Mesenchymal stem cell (in vitro differentiated cells and primary cell): Measurements from ENCODE around the gene APC.

Source experiments
- DNase-seq: peaks from one replicate; pipeline ENCODE4 v3.0.0-alpha.2; 2013
- H2AFZ ChIP-seq: one replicate; pipeline ENCODE4 v1.6.1; 2013; ENCODE audit warnings: low read depth, mild to moderate bottlenecking, control low read depth, inconsistent platforms, low read length, moderate library complexity
- H2AK5ac ChIP-seq: 2 replicates; pipeline ENCODE4 v1.6.1; 2013; ENCODE audit warnings: low read length, moderate library complexity, mild to moderate bottlenecking, inconsistent platforms; ENCODE audit not compliant: severe bottlenecking
- H2BK120ac ChIP-seq: one replicate; pipeline ENCODE4 v1.6.1; 2013; ENCODE audit warnings: low read depth, mild to moderate bottlenecking, inconsistent platforms, low read length, moderate library complexity
- H2BK12ac ChIP-seq, 2 experiments: one replicate each; pipeline ENCODE4 v1.6.1; 2013; ENCODE audit warnings: inconsistent platforms in 2 of 2, low read length in 2 of 2, mild to moderate bottlenecking in 2 of 2, moderate library complexity in 2 of 2, control low read depth in 1 of 2
- H2BK15ac ChIP-seq: one replicate; pipeline ENCODE4 v1.6.1; 2013; ENCODE audit warnings: mild to moderate bottlenecking, low read depth, inconsistent platforms; ENCODE audit not compliant: poor library complexity, severe bottlenecking
- H2BK5ac ChIP-seq: 2 replicates; pipeline ENCODE4 v1.6.1; 2013; ENCODE audit warnings: low read depth, mild to moderate bottlenecking, low read length, control low read depth, inconsistent platforms; ENCODE audit not compliant: poor library complexity, severe bottlenecking
- H3K14ac ChIP-seq, 2 experiments: one replicate each; pipeline ENCODE4 v1.6.1; 2013; ENCODE audit warnings: inconsistent platforms in 2 of 2, low read length in 2 of 2, control low read depth in 1 of 2, mild to moderate bottlenecking in 1 of 2, moderate library complexity in 1 of 2
- H3K18ac ChIP-seq, 2 experiments: one replicate each; pipeline ENCODE4 v1.6.1; 2013; ENCODE audit warnings: inconsistent platforms in 2 of 2, low read length in 2 of 2, control low read depth in 1 of 2, low read depth in 1 of 2, mild to moderate bottlenecking in 1 of 2
- H3K23ac ChIP-seq, 2 experiments: one replicate each; pipeline ENCODE4 v1.6.1; 2013; ENCODE audit warnings: inconsistent platforms in 2 of 2, low read length in 2 of 2, mild to moderate bottlenecking in 2 of 2, moderate library complexity in 2 of 2, control low read depth in 1 of 2
- H3K27ac ChIP-seq: 2 replicates; pipeline ENCODE4 v1.5.1; 2013; ENCODE audit warnings: mild to moderate bottlenecking, moderate library complexity, low read length, control low read depth, inconsistent platforms; ENCODE audit not compliant: poor library complexity, severe bottlenecking
- H3K27me3 ChIP-seq, 2 experiments: 2 replicates each; pipeline versions ENCODE4 v1.6.1 to v1.7.0; 2013; ENCODE audit warnings: low read length in 2 of 2, mild to moderate bottlenecking in 2 of 2, moderate library complexity in 2 of 2, control low read depth in 1 of 2, inconsistent platforms in 1 of 2; ENCODE audit not compliant: control insufficient read depth in 1 of 2, insufficient read depth in 1 of 2
- H3K36me3 ChIP-seq, 2 experiments: 2 replicates each; pipeline versions ENCODE4 v1.6.1 to v1.7.0; 2013; ENCODE audit warnings: low read length in 2 of 2, control low read depth in 1 of 2, inconsistent platforms in 1 of 2, low read depth in 1 of 2, mild to moderate bottlenecking in 1 of 2; ENCODE audit not compliant: insufficient read depth in 2 of 2, control insufficient read depth in 1 of 2
- H3K4ac ChIP-seq, 2 experiments: one replicate each; pipeline ENCODE4 v1.6.1; 2013; ENCODE audit warnings: inconsistent platforms in 2 of 2, low read length in 2 of 2, mild to moderate bottlenecking in 2 of 2, moderate library complexity in 2 of 2, control low read depth in 1 of 2, low read depth in 1 of 2
- H3K4me1 ChIP-seq: 2 replicates; pipeline ENCODE4 v1.6.1; 2013; ENCODE audit warnings: low read depth, low read length, control low read depth; ENCODE audit not compliant: control insufficient read depth, insufficient read depth
- H3K4me2 ChIP-seq: 2 replicates; pipeline ENCODE4 v1.6.1; 2013; ENCODE audit warnings: low read length, mild to moderate bottlenecking, inconsistent platforms; ENCODE audit not compliant: poor library complexity, severe bottlenecking
- H3K4me3 ChIP-seq, 2 experiments: 2 replicates each; pipeline versions ENCODE4 v1.5.1 to v1.7.0; 2013; ENCODE audit warnings: low read length in 2 of 2, mild to moderate bottlenecking in 2 of 2, control low read depth in 1 of 2, low read depth in 1 of 2; ENCODE audit not compliant: insufficient read depth in 1 of 2
- H3K79me1 ChIP-seq: replicated peaks from 2 replicates; pipeline ENCODE4 v1.6.1; 2013; ENCODE audit warnings: mild to moderate bottlenecking, control low read depth, low read length, inconsistent platforms; ENCODE audit not compliant: poor library complexity, severe bottlenecking
- H3K9ac ChIP-seq: 2 replicates; pipeline ENCODE4 v1.7.0; 2013; ENCODE audit warnings: mild to moderate bottlenecking, low read length, moderate library complexity
- H3K9me3 ChIP-seq: 2 replicates; pipeline ENCODE4 v1.7.0; 2013; ENCODE audit warnings: mild to moderate bottlenecking, low read length; ENCODE audit not compliant: control insufficient read depth
- H4K8ac ChIP-seq: one replicate; pipeline ENCODE4 v1.6.1; 2013; ENCODE audit warnings: inconsistent platforms, mild to moderate bottlenecking, low read length, moderate library complexity
- H4K91ac ChIP-seq: one replicate; pipeline ENCODE4 v1.6.1; 2013; ENCODE audit warnings: mild to moderate bottlenecking, low read length, inconsistent platforms
- WGBS: methylation state at CpG from one replicate; pipeline ENCODE4 v1.1.7; 2013; ENCODE audit warnings: mixed read lengths; 5-methylcytosine and 5-hydroxymethylcytosine counted together

APC gene

DNA sequence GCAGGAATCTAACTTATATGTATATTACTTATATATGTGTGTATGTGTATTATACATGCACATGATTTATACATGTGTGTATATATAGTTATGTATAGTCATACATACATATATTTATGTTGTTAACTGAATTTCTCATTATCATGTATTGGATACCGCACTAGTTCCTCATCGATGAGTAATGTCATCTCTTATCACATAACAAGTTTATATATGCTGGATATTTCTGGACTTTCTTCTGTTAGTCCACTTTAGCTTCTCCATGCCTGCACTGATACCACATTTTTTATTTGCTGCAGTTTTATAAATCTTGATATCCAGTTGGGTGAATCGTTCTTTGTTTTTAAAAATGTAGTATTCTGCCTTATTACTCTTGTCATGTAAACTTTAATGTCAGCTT, 50.2 kb downstream of the APC start:
- Histone ChIP-seq H3K4ac (no peak overlapping the region), H2BK5ac (no peak overlapping the region), H3K79me1 (peaks cover 6% of the 10 kb centered on the region), H3K9ac (no peak overlapping the region), H3K18ac (no peak overlapping the region), H3K14ac (no peak overlapping the region), H2AK5ac (no peak overlapping the region), H2BK15ac (no peak overlapping the region), H3K36me3 (peaks cover 9 to 18% of the 10 kb centered on the region in 2 experiments), H3K23ac (no peak overlapping the region), H2BK120ac (no peak overlapping the region), H3K9me3 (no peaks in the 10 kb centered on the region), H2BK12ac (no peak overlapping the region), H3K27me3 (no peaks in the 10 kb centered on the region), H3K4me3 (no peak overlapping the region), H2AFZ (no peak overlapping the region), H4K91ac (no peak overlapping the region), H3K4me2 (no peak overlapping the region), H4K8ac (no peak overlapping the region), H3K27ac (no peak overlapping the region), H3K4me1 (no peaks in the 10 kb centered on the region)
- WGBS: 79% methylated on average over 2 of the region's 3 CpGs
- DNase-seq: peak; percentile 7

DNA sequence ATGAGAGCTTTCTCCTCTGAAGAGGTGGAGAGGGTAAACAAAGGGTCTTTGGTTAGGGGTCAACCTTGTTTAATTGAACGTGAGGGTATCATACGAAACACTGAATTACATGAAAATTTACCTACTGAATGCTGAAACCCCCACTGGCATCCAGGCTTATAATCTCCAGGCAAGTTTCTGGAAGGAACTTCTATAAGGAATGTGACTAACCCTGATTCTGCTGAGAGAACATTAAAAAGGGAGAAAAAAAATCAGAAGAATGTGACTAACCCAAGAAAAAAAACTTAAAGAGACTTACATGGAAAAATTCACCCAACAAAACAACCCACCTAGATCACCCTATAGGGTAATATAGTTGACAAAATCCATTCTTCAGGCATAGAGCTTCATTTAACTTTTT, 55.5 kb downstream of the APC start:
- peak overlapping the region; percentile 43 for H3K27ac ChIP-seq
- H3K27me3 ChIP-seq: no peaks in the 10 kb centered on the region
- no peak overlapping the region for H2AK5ac ChIP-seq
- H3K9ac ChIP-seq: no peak overlapping the region
- no peak overlapping the region for H2BK15ac ChIP-seq
- H2AFZ ChIP-seq: no peak overlapping the region
- H3K9me3 ChIP-seq: no peaks in the 10 kb centered on the region
- H3K36me3 ChIP-seq: peaks cover 21 to 56% of the 10 kb centered on the region in 2 experiments
- H2BK120ac ChIP-seq: no peak overlapping the region
- H4K8ac ChIP-seq: no peak overlapping the region
- no peak overlapping the region for H3K18ac ChIP-seq
- DNase-seq: no peak
- peaks cover 6% of the 10 kb centered on the region for H3K79me1 ChIP-seq
- H3K4me3 ChIP-seq: no peak overlapping the region
- WGBS: 100% methylated on average over 1 of the region's 2 CpGs
- H3K4me1 ChIP-seq: no peaks in the 10 kb centered on the region
- H2BK12ac ChIP-seq: no peak overlapping the region
- no peak overlapping the region for H3K23ac ChIP-seq
- H2BK5ac ChIP-seq: no peak overlapping the region
- no peak overlapping the region for H3K14ac ChIP-seq
- H3K4ac ChIP-seq: no peak overlapping the region
- H3K4me2 ChIP-seq: no peak overlapping the region
- no peak overlapping the region for H4K91ac ChIP-seq

DNA sequence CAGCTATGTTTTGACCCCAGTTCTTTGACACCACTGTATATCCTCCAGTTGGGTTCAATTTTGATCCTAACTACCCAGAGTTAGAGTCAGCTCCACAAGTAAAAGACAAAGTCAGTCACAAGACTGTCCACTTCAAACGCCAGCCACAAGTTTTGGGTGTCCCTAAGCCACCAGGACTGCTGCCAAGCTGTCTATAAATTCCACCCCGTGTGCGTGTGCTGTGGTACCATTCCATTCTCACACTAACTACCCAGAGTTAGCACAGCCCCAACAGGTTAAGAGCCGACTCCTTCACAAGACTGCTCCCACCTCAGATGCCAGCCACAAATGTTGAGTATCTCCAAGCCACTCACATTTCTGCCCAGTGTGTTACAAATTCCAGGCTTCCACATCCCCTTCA, 56.7 kb downstream of the APC start:
- Histone ChIP-seq H3K18ac (no peak overlapping the region), H3K4me3 (no peak overlapping the region), H2BK15ac (no peak overlapping the region), H3K4ac (no peak overlapping the region), H3K9me3 (no peaks in the 10 kb centered on the region), H3K4me2 (no peak overlapping the region), H3K9ac (no peak overlapping the region), H4K8ac (no peak overlapping the region), H2BK120ac (no peak overlapping the region), H2AK5ac (no peak overlapping the region), H2BK12ac (no peak overlapping the region), H3K36me3 (peaks cover 21 to 58% of the 10 kb centered on the region in 2 experiments), H3K4me1 (no peaks in the 10 kb centered on the region), H3K27me3 (no peaks in the 10 kb centered on the region), H2AFZ (no peak overlapping the region), H3K14ac (no peak overlapping the region), H3K23ac (no peak overlapping the region), H2BK5ac (no peak overlapping the region), H3K79me1 (peaks cover 6% of the 10 kb centered on the region), H3K27ac (no peak overlapping the region), H4K91ac (no peak overlapping the region)
- over 99% methylated on average over 4 of the region's 4 CpGs for WGBS
- DNase-seq: no peak

DNA sequence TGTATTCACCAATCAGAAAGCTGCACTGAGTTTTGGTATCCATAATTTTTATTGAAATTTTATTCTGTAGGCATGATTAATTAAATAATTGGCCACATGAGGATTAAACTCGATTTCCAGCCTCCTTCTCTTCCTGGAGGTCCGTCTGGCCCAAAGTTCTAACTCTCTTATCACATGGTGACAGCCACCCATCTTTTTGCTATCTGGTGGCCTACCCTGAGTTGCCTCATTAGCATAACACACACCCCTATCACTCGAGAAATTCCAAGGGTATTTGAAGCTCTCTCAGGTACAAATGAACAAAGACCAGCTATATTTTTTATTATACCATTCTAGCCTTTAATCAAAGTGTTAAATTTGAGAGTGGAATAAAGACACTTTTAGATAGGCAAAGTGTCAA, 57.7 kb downstream of the APC start:
- no peak overlapping the region for H2BK5ac ChIP-seq
- H3K18ac ChIP-seq: no peak overlapping the region
- H3K36me3 ChIP-seq: peaks cover 16 to 64% of the 10 kb centered on the region in 2 experiments
- H3K23ac ChIP-seq: no peak overlapping the region
- H4K8ac ChIP-seq: no peak overlapping the region
- H3K4me3 ChIP-seq: no peak overlapping the region
- no peak overlapping the region for H2BK12ac ChIP-seq
- no peak overlapping the region for H3K27ac ChIP-seq
- DNase-seq: no peak
- no peak overlapping the region for H2BK15ac ChIP-seq
- no peak overlapping the region for H2AFZ ChIP-seq
- H2AK5ac ChIP-seq: no peak overlapping the region
- H3K4me2 ChIP-seq: no peak overlapping the region
- no peaks in the 10 kb centered on the region for H3K4me1 ChIP-seq
- 81% methylated on average over 2 of the region's 3 CpGs for WGBS
- H3K4ac ChIP-seq: no peak overlapping the region
- no peak overlapping the region for H4K91ac ChIP-seq
- H3K14ac ChIP-seq: no peak overlapping the region
- no peaks in the 10 kb centered on the region for H3K9me3 ChIP-seq
- H3K27me3 ChIP-seq: no peaks in the 10 kb centered on the region
- H2BK120ac ChIP-seq: no peak overlapping the region
- peaks cover 5% of the 10 kb centered on the region for H3K79me1 ChIP-seq
- H3K9ac ChIP-seq: no peak overlapping the region
